Skeletal muscle tissue (tissue), 4 donors: ENCODE measurements around the gene SNW1. TPM values are rescaled to one million over a fixed set of nuclear protein-coding genes. Genes with fewer than 3 reads are reported as not detected.
"Not testable (repeated sequence)": the region's sequence is repeated elsewhere in the genome, so short reads cannot be mapped to it uniquely, and the experiment has no call there.

Source experiments
- H3K27ac ChIP-seq: one replicate; pipeline ENCODE4 v1.7.0; 2013; ENCODE audit warnings: mild to moderate bottlenecking, low read depth, low read length, inconsistent platforms
- H3K27me3 ChIP-seq, 3 donors: one replicate each; pipeline ENCODE4 v1.7.0; 2013; ENCODE audit warnings: low read length in 3 of 3; ENCODE audit not compliant: control insufficient read depth in 3 of 3, insufficient read depth in 3 of 3
- H3K36me3 ChIP-seq, 3 donors: one replicate each; pipeline ENCODE4 v1.7.0; 2013; ENCODE audit warnings: low read length in 3 of 3; ENCODE audit not compliant: control insufficient read depth in 3 of 3, insufficient read depth in 3 of 3
- H3K4me1 ChIP-seq, 3 donors: one replicate each; pipeline ENCODE4 v1.7.0; 2013; ENCODE audit warnings: low read length in 3 of 3, mild to moderate bottlenecking in 3 of 3; ENCODE audit not compliant: control insufficient read depth in 3 of 3, insufficient read depth in 3 of 3
- H3K4me3 ChIP-seq, 3 donors: one replicate each; pipeline ENCODE4 v1.7.0; 2013; ENCODE audit warnings: low read length in 3 of 3
- H3K9ac ChIP-seq, 3 donors: one replicate each; pipeline ENCODE4 v1.7.0; 2013; ENCODE audit warnings: low read length in 3 of 3, mild to moderate bottlenecking in 3 of 3, moderate library complexity in 2 of 3, low read depth in 1 of 3
- H3K9me3 ChIP-seq, 3 donors: one replicate each; pipeline ENCODE4 v1.7.0; 2013; ENCODE audit warnings: low read length in 3 of 3; ENCODE audit not compliant: control insufficient read depth in 3 of 3
- total RNA-seq: library from RNA; depleted of rRNA; stranded (reverse); fragments of >200 nt; gene quantifications from one replicate; pipeline ENCODE4 v1.2.3, GENCODE V29; 2014
- donor health status: Osteomylitis.

SNW1 gene
- total RNA-seq, 1 donor from 2014 or later: 40.7 TPM

DNA sequence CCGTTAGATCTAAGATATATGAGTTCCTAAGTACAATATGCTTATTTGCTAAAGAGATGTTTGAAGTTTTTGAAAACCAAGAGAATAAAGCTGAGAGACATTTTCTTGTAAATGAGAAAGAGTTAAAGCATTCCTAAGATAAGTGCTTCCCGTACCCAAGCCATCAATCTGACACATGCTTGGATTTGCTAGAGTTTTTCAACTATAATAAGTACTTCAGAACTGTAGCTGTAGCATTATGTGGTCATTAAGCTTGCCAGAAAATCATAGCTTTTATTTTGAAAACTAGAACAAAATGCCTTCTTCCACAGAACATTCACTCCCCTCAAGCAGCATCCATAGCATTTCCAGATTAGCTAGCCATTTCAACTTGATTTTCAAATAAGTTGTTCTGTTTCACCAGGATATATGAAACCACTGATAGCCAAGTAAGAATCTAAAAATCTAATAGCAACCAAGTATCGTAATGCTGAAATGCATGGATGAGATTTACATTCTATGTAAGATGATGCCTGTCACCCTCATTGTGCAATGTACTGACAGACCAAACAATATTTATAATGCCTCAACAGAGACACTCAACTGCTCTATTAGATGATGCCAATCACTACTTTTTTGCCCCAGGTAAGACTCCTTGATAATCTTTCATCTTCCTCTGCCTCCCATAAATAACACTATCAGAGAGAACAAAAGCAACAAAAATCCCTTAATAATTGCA lies 8.0 kb downstream of the SNW1 start:
- H3K9ac ChIP-seq: no peak overlapping the region
- peaks cover 0 to 6% (median 3%) of the 10 kb centered on the region in 3 donors for H3K4me1 ChIP-seq
- peaks cover 14 to 42% (median 36%) of the 10 kb centered on the region in 3 donors for H3K36me3 ChIP-seq
- no peaks in the 10 kb centered on the region for H3K27me3 ChIP-seq
- H3K27ac ChIP-seq: no peak overlapping the region
- no peak overlapping the region for H3K4me3 ChIP-seq
- H3K9me3 ChIP-seq: no peaks in the 10 kb centered on the region

- no peaks in the 10 kb centered on the region for H3K27me3 ChIP-seq
- H3K4me3 ChIP-seq: no peak overlapping the region
- peaks cover 14 to 42% (median 36%) of the 10 kb centered on the region in 3 donors for H3K36me3 ChIP-seq
- no peaks in the 10 kb centered on the region for H3K9me3 ChIP-seq
- H3K9ac ChIP-seq: no peak overlapping the region
- peaks cover 0 to 3% (median 1%) of the 10 kb centered on the region in 3 donors for H3K4me1 ChIP-seq
- no peak overlapping the region for H3K27ac ChIP-seq
Observed at GRCh38 chr14:77752266-77752665, 8.7 kb downstream of the SNW1 start.

DNA sequence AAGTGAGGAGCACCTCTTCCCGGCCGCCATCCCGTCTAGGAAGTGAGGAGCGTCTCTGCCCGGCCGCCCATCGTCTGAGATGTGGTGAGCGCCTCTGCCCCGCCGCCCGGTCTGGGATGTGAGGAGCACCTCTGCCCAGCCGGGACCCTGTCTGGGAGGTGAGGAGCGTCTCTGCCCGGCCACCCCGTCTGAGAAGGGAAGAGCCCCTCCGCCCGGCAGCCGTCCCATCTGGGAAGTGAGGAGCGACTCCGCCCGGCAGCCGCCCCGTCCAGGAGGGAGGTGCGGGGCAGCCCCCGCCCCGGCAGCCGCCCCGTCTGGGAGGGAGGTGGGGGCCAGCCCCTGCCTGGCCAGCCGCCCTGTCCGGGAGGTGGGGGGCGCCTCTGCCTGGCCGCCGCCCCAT lies 13.5 kb downstream of the SNW1 start:
- H3K27me3 ChIP-seq, H3K9me3 ChIP-seq, H3K4me3 ChIP-seq, H3K9ac ChIP-seq, H3K27ac ChIP-seq, H3K4me1 ChIP-seq: not testable (repeated sequence)
- peaks cover 10 to 45% (median 42%) of the 10 kb centered on the region in 3 donors for H3K36me3 ChIP-seq

- H3K36me3 ChIP-seq: peaks cover 10 to 40% (median 34%) of the 10 kb centered on the region in 3 donors
- no peak overlapping the region for H3K27ac ChIP-seq
- H3K9ac ChIP-seq: no peak overlapping the region
- H3K4me3 ChIP-seq: no peak overlapping the region
- H3K4me1 ChIP-seq: no peaks in the 10 kb centered on the region
- H3K27me3 ChIP-seq: no peaks in the 10 kb centered on the region
- no peaks in the 10 kb centered on the region for H3K9me3 ChIP-seq
Observed at GRCh38 chr14:77746064-77746702, 14.8 kb downstream of the SNW1 start.

- peaks cover 7 to 32% (median 30%) of the 10 kb centered on the region in 3 donors for H3K36me3 ChIP-seq
- no peak overlapping the region for H3K4me3 ChIP-seq
- no peak overlapping the region for H3K9ac ChIP-seq
- H3K27ac ChIP-seq: no peak overlapping the region
- H3K9me3 ChIP-seq: no peaks in the 10 kb centered on the region
- peaks cover 4 to 8% (median 5%) of the 10 kb centered on the region in 3 donors for H3K4me1 ChIP-seq
- no peaks in the 10 kb centered on the region for H3K27me3 ChIP-seq
Observed at GRCh38 chr14:77741438-77741837, 19.5 kb downstream of the SNW1 start.

DNA sequence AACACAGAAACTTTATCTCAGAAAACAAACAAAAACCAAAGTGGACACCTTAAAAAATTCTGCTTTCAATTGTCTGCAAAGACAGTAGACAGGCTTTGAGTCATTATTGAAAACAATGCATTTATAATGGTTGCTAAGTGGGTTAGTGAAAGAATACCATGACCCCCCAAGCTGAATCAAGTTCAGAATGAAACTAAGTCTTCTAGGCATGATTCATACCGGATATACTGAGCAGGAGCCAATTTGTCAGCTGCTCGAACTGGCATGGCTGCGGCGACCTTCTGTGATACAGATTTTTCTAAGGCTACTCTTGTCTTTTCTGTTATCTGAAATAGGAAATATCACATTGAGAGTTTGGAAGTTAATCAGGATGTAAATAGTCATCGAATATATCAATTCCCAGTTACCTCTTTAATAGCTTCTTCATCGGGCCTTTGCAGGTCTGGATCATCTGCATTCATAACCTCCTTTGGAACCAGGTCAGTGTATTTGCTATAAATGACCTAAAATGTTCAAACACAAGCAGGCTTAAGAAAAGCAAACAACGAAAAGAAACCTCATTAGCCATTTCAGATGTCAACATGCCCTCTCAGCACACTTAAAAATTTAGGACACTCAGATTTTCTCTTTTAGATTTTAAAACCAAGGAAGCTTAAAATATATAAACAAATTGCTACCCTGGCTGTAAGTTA lies 22.3 kb downstream of the SNW1 start:
- no peaks in the 10 kb centered on the region for H3K27me3 ChIP-seq
- peak overlapping the region in 2 of 3 donors; percentile 2 to 10 for H3K9ac ChIP-seq
- H3K9me3 ChIP-seq: no peaks in the 10 kb centered on the region
- peaks cover 16 to 38% (median 33%) of the 10 kb centered on the region in 3 donors for H3K36me3 ChIP-seq
- H3K4me3 ChIP-seq: no peak overlapping the region
- peak overlapping the region; percentile 31 for H3K27ac ChIP-seq
- H3K4me1 ChIP-seq: peaks cover 4 to 8% (median 5%) of the 10 kb centered on the region in 3 donors

DNA sequence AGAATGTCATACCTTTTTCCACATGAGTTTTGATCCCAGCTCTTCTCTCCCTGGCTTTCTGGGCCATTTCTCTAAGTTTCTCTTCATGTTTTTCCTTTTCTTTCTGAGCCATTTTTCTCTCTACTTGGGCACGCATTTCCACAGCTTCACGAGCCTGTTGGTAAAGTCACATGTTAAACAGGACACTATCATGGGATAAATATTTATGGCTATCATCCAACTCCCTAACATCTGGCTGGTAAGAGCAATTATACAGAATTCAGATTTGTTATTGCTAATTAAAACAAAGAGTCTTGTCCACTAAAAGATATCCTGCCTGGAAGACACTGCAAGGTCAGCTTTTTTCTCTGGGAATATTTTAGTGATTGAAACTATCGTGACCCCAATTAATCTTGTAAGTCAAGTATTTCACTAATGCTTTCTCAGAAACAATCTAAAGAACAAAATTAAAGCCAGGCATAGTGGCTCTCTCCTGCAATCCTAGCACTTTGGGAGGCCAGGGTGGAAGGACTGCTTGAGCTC lies 29.9 kb downstream of the SNW1 start:
- Histone ChIP-seq H3K4me1 (peaks cover 0 to 3% (median 0%) of the 10 kb centered on the region in 3 donors), H3K9ac (no peak overlapping the region), H3K9me3 (no peaks in the 10 kb centered on the region), H3K4me3 (no peak overlapping the region), H3K36me3 (peaks cover 36 to 80% (median 69%) of the 10 kb centered on the region in 3 donors), H3K27ac (no peak overlapping the region), H3K27me3 (no peaks in the 10 kb centered on the region)

- Histone ChIP-seq H3K27ac (no peak overlapping the region), H3K4me3 (no peak overlapping the region), H3K9me3 (no peaks in the 10 kb centered on the region), H3K9ac (no peak overlapping the region), H3K27me3 (no peaks in the 10 kb centered on the region), H3K4me1 (no peaks in the 10 kb centered on the region), H3K36me3 (peaks cover 20 to 85% (median 75%) of the 10 kb centered on the region in 3 donors)
Observed at GRCh38 chr14:77722301-77722700, 38.7 kb downstream of the SNW1 start.

GRCh38 chr14:77721437-77721836 lies 39.5 kb downstream of the SNW1 start:
- no peaks in the 10 kb centered on the region for H3K4me1 ChIP-seq
- peaks cover 23 to 83% (median 71%) of the 10 kb centered on the region in 3 donors for H3K36me3 ChIP-seq
- H3K9ac ChIP-seq: no peak overlapping the region
- H3K27me3 ChIP-seq: no peaks in the 10 kb centered on the region
- H3K27ac ChIP-seq: no peak overlapping the region
- no peak overlapping the region for H3K4me3 ChIP-seq
- H3K9me3 ChIP-seq: no peaks in the 10 kb centered on the region
